Stimulated activated memory B cell treated with anti-CD40 and anti-IgM and Interleukin-4, amounts not matched to agents 10 μg/mL and 1 μg/mL and 100 μg/mL, for 72 hours (primary cell): ENCODE results near the gene NECAP2.

Experiments
- ATAC-seq: fragments of 150-1000 bp; cut with Tn5 transposase; 2 replicates; pipeline ENCODE4 v1.10.0; 2021
- H3K27ac Mint-ChIP-seq: one replicate; pipeline ENCODE4 v1.8.0; 2022; ENCODE audit warnings: mild to moderate bottlenecking, mixed read lengths
- H3K27me3 Mint-ChIP-seq: one replicate; pipeline ENCODE4 v1.8.0; 2022; ENCODE audit warnings: mixed read lengths
- H3K36me3 Mint-ChIP-seq: one replicate; pipeline ENCODE4 v1.8.0; 2022; ENCODE audit warnings: mixed read lengths
- H3K4me1 Mint-ChIP-seq: one replicate; pipeline ENCODE4 v1.8.0; 2022; ENCODE audit warnings: mixed read lengths
- H3K4me3 Mint-ChIP-seq: one replicate; pipeline ENCODE4 v1.8.0; 2022; ENCODE audit warnings: mild to moderate bottlenecking, moderate library complexity, mixed read lengths
- H3K9me3 Mint-ChIP-seq: one replicate; pipeline ENCODE4 v1.8.0; 2022; ENCODE audit warnings: mixed read lengths

Gene NECAP2

GRCh38 chr1:16418823-16419425, 21.6 kb upstream of the NECAP2 start:
- Mint-ChIP-seq H3K4me1 (peaks cover 25% of the 10 kb centered on the region), H3K4me3 (no peak overlapping the region), H3K36me3 (no peaks in the 10 kb centered on the region), H3K27ac (no peak overlapping the region), H3K27me3 (peaks cover 19% of the 10 kb centered on the region), H3K9me3 (no peaks in the 10 kb centered on the region)
- ATAC-seq: no peak

GRCh38 chr1:16420424-16421118, 20.0 kb upstream of the NECAP2 start:
- Mint-ChIP-seq H3K27ac (peak overlapping the region; percentile 68), H3K27me3 (peaks cover 19% of the 10 kb centered on the region), H3K36me3 (no peaks in the 10 kb centered on the region), H3K4me3 (peak overlapping the region; percentile 9), H3K9me3 (no peaks in the 10 kb centered on the region), H3K4me1 (peaks cover 25% of the 10 kb centered on the region)
- peak; percentile 89 for ATAC-seq

- peaks cover 19% of the 10 kb centered on the region for H3K27me3 Mint-ChIP-seq
- peak overlapping the region; percentile 68 for H3K27ac Mint-ChIP-seq
- H3K4me1 Mint-ChIP-seq: peaks cover 25% of the 10 kb centered on the region
- peak; percentile 25 for ATAC-seq
- H3K36me3 Mint-ChIP-seq: no peaks in the 10 kb centered on the region
- H3K4me3 Mint-ChIP-seq: no peak overlapping the region
- H3K9me3 Mint-ChIP-seq: no peaks in the 10 kb centered on the region
These were observed 19.3 kb upstream of the NECAP2 start for GRCh38 chr1:16421201-16421600.

- no peaks in the 10 kb centered on the region for H3K9me3 Mint-ChIP-seq
- no peaks in the 10 kb centered on the region for H3K36me3 Mint-ChIP-seq
- peaks cover 19% of the 10 kb centered on the region for H3K27me3 Mint-ChIP-seq
- no peak overlapping the region for H3K4me3 Mint-ChIP-seq
- ATAC-seq: no peak
- peaks cover 25% of the 10 kb centered on the region for H3K4me1 Mint-ChIP-seq
- peak overlapping the region; percentile 68 for H3K27ac Mint-ChIP-seq
These were observed 18.5 kb upstream of the NECAP2 start for GRCh38 chr1:16422041-16422440.

- Mint-ChIP-seq H3K27me3 (peaks cover 3% of the 10 kb centered on the region), H3K4me3 (no peak overlapping the region), H3K36me3 (no peaks in the 10 kb centered on the region), H3K9me3 (no peaks in the 10 kb centered on the region), H3K27ac (no peak overlapping the region), H3K4me1 (peaks cover 13% of the 10 kb centered on the region)
- no peak for ATAC-seq
These were observed 15.1 kb upstream of the NECAP2 start for GRCh38 chr1:16425125-16426025.

- H3K36me3 Mint-ChIP-seq: no peaks in the 10 kb centered on the region
These were observed 9.9 kb upstream of the NECAP2 start for GRCh38 chr1:16430606-16431005.

GRCh38 chr1:16433030-16433429, 7.5 kb upstream of the NECAP2 start:
- H3K27ac Mint-ChIP-seq: peak overlapping the region; percentile 62
- H3K27me3 Mint-ChIP-seq: no peaks in the 10 kb centered on the region
- H3K36me3 Mint-ChIP-seq: no peaks in the 10 kb centered on the region
- peaks cover 8% of the 10 kb centered on the region for H3K4me1 Mint-ChIP-seq
- no peak overlapping the region for H3K4me3 Mint-ChIP-seq
- no peaks in the 10 kb centered on the region for H3K9me3 Mint-ChIP-seq
- peak; percentile 8 for ATAC-seq

More at GRCh38 chr1:16430606-16431005, 9.9 kb upstream of the NECAP2 start:
- no peak for ATAC-seq
- Mint-ChIP-seq H3K27me3 (no peaks in the 10 kb centered on the region), H3K27ac (no peak overlapping the region), H3K9me3 (no peaks in the 10 kb centered on the region), H3K4me1 (peaks cover 8% of the 10 kb centered on the region), H3K4me3 (no peak overlapping the region)

- Mint-ChIP-seq H3K9me3 (no peaks in the 10 kb centered on the region), H3K27me3 (no peaks in the 10 kb centered on the region), H3K27ac (no peak overlapping the region), H3K4me3 (no peak overlapping the region), H3K36me3 (no peaks in the 10 kb centered on the region), H3K4me1 (peaks cover 8% of the 10 kb centered on the region)
- no peak for ATAC-seq
These were observed 6.5 kb upstream of the NECAP2 start for GRCh38 chr1:16434007-16434406.

- H3K27me3 Mint-ChIP-seq: no peaks in the 10 kb centered on the region
- no peak overlapping the region for H3K4me3 Mint-ChIP-seq
- ATAC-seq: no peak
- H3K27ac Mint-ChIP-seq: no peak overlapping the region
- no peaks in the 10 kb centered on the region for H3K9me3 Mint-ChIP-seq
- peaks cover 8% of the 10 kb centered on the region for H3K4me1 Mint-ChIP-seq
- H3K36me3 Mint-ChIP-seq: no peaks in the 10 kb centered on the region
These were observed 6.0 kb upstream of the NECAP2 start for GRCh38 chr1:16434501-16434900.

GRCh38 chr1:16436946-16437474, 3.5 kb upstream of the NECAP2 start, which contains the start of gene SPATA21:
SPATA21 (minus strand) TSS chr1:16437424; CDS start chr1:16431371, 6,053 bp downstream.
- Mint-ChIP-seq H3K27me3 (no peaks in the 10 kb centered on the region), H3K4me1 (peaks cover 27% of the 10 kb centered on the region), H3K9me3 (no peaks in the 10 kb centered on the region), H3K36me3 (peaks cover 13% of the 10 kb centered on the region), H3K27ac (no peak within 1 kb of the TSS), H3K4me3 (no peak within 1 kb of the TSS)
- ATAC-seq: no peak

GRCh38 chr1:16438516-16438915, 2.0 kb upstream of the NECAP2 start:
- no peak overlapping the region for H3K4me3 Mint-ChIP-seq
- H3K27me3 Mint-ChIP-seq: no peaks in the 10 kb centered on the region
- H3K9me3 Mint-ChIP-seq: no peaks in the 10 kb centered on the region
- H3K4me1 Mint-ChIP-seq: peaks cover 35% of the 10 kb centered on the region
- H3K36me3 Mint-ChIP-seq: peaks cover 18% of the 10 kb centered on the region
- H3K27ac Mint-ChIP-seq: no peak overlapping the region
- ATAC-seq: no peak

GRCh38 chr1:16438924-16439323, 1.6 kb upstream of the NECAP2 start:
- Mint-ChIP-seq H3K4me3 (no peak overlapping the region), H3K27me3 (no peaks in the 10 kb centered on the region), H3K4me1 (peaks cover 38% of the 10 kb centered on the region), H3K9me3 (no peaks in the 10 kb centered on the region), H3K27ac (no peak overlapping the region), H3K36me3 (peaks cover 22% of the 10 kb centered on the region)
- no peak for ATAC-seq

GRCh38 chr1:16440131-16440469, 424 bp upstream of the NECAP2 start:
- Mint-ChIP-seq H3K36me3 (peaks cover 29% of the 10 kb centered on the region), H3K4me3 (peak overlapping the region; percentile 97), H3K27ac (peak overlapping the region; percentile 87), H3K4me1 (peaks cover 45% of the 10 kb centered on the region), H3K9me3 (no peaks in the 10 kb centered on the region), H3K27me3 (no peaks in the 10 kb centered on the region)
- peak; percentile 25 for ATAC-seq

- no peaks in the 10 kb centered on the region for H3K9me3 Mint-ChIP-seq
- H3K36me3 Mint-ChIP-seq: peaks cover 29% of the 10 kb centered on the region
- H3K27ac Mint-ChIP-seq: peak overlapping the region; percentile 87
- peak overlapping the region; percentile 97 for H3K4me3 Mint-ChIP-seq
- no peaks in the 10 kb centered on the region for H3K27me3 Mint-ChIP-seq
- H3K4me1 Mint-ChIP-seq: peaks cover 45% of the 10 kb centered on the region
- ATAC-seq: no peak
These were observed 750 bp downstream of the NECAP2 start for GRCh38 chr1:16441282-16441665.

- Mint-ChIP-seq H3K4me3 (peak overlapping the region; percentile 97), H3K36me3 (peaks cover 32% of the 10 kb centered on the region), H3K4me1 (peaks cover 46% of the 10 kb centered on the region), H3K27ac (peak overlapping the region; percentile 87), H3K9me3 (no peaks in the 10 kb centered on the region), H3K27me3 (no peaks in the 10 kb centered on the region)
- ATAC-seq: peak; percentile 74
These were observed 1.7 kb downstream of the NECAP2 start for GRCh38 chr1:16442265-16442664.
